Activated T-cell treated with anti-CD3 and anti-CD28 coated beads, Interleukin-2, amount 50 U/mL, for 48 hours (primary cell): ENCODE data around the gene PGC.

Experiments used
- DNase-seq, 2 experiments: peaks; one replicate each; pipeline ENCODE4 v3.0.0-alpha.2; 2020

PGC gene

GRCh38 chr6:41712651-41713103, 34.5 kb downstream of the PGC start:
- no peak for DNase-seq

GRCh38 chr6:41711323-41712038, 35.7 kb downstream of the PGC start:
- DNase-seq, result no peak

DNA sequence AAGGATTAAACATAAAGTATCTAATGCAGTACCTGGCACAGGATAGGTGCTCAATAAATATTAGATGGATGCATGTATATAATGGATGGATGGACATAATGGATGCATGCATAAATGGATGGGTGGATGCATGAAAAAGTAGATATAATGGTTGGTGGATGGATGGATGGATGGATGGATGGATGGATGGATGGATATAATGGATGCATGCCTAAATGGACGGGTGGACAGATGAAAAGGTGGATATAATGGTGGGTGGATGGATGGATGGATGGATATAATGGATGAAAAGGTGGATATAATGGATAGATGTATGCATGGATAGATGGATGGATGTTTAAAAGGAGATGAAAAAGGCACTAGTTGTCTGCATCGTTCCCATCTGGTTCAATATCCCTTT, 37.8 kb downstream of the PGC start:
- no peak for DNase-seq

DNA sequence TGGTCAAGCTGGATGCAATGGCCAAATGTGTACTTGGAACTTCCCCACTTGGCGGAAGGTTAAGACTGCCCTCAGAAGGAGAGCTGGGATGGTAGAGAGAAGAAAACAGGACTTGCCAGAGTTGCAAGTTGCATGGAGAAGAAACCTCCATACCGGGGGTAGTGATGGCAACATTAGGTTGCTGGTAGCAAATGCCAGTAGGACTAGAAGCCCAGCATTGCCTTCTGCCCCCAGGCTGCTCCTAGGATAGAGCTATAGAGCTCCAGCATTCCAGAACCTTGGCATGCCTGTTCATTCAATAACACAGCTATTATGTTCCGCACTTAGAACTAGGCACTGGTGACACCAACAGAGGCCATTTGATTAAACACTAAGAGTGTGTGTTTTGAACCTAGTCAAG, 38.3 kb downstream of the PGC start:
- DNase-seq, result no peak

DNA sequence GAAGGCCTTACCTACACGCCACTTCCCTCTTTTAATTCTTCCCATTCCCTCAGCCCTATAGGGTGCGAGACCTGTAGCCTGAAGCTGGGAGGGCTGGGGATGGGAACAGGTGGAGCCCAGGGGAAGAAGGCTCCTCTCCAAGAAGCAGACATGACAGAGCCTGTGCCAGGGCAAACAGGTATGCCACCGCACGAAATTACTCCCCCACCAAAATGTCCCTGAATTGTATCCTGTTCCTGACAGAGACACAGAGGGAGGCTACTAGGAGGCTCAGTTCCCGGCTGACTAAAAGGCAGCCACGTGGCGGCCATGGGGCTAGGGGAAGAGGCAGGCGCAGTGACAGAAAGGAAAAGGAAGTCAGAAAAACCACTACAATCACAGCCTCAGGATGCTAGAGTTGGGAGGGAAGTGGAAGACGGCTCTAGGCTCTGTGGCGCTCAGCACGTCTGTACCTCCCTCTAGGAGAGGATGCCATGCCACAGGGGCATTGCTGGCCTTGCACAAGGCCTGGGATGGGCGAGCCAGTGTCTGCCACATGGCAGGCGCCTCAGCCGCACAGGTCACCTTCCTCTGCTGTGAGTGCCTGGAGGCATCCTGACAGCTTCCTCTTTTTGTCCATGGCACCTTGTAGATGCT, 39.5 kb downstream of the PGC start:
- peak; percentile 54 to 60 for DNase-seq

GRCh38 chr6:41706876-41707564, 40.2 kb downstream of the PGC start:
- peak; percentile 53 to 54 for DNase-seq

DNA sequence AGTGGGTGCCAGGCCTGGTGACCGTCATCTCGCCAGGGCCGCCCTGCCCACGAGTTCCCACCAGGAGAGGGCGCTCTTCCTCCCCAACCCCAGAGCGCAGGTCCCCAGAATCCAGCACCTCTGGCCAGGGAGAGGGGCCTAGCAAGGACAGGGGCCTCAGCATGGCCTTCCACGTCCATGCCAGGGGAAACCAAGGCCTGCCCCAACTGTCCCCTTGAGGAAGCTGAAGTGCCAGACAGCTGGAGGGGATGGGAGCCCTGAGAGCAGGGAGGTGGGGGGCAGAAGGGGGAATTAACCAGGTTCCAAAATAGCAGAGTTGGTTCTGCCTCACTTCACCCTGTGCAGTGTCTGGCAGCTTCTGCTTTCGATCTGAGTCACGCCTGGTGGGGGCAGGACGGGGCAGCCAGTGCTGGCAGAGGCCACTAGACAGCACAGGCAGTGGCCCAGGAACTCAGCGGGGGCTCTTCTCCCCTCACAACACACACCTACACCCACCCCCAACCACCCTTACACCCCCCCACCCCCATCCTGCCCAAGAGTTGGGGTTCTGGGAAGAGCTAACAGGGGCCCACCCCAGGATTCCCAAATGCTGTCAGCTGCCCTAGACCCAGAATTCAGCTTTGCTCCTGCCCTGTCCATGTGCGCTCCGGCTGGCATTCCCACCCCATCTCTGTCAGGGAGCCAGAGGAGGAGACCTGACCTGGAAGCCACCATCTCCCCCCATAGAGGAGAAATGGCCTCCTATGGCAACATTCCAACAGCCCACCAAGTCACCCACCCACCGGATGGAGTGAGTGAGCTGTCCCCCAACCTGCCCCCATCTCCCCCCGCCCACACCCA, 41.0 kb downstream of the PGC start:
- DNase-seq, result peak; percentile 81 to 85

DNA sequence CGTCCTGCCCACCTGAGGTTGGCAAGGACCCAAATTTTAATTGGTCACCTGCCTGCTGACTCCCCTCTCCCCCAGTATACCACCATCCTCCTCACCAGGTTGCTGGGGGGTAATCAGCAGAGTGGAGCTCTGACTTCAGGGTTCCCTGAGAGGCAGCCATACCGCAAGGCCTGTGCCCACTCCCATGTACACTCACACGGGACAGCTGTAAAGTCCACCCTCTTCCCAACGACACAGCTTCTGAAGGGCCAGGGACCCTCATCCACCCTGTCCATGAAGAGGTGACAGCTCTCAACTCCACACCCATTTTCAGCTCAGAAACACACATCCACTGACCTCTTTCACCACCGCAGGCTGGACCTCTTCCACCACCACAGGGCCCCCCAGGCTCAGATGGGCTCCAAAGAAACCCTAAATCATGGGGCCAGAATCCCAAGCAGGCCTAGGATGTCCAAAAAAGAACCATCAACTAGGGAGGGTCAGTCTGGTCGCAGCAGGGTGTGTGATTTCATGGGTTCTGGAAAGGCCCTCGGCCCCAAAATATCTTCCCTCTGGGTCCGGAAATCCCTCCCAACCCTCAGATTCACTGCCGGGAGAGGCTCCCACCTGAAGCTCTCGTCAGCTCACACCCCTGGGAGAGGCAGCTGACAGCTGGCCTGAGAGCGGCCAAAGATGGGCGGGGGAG, 41.7 kb downstream of the PGC start:
- DNase-seq, result no peak

DNA sequence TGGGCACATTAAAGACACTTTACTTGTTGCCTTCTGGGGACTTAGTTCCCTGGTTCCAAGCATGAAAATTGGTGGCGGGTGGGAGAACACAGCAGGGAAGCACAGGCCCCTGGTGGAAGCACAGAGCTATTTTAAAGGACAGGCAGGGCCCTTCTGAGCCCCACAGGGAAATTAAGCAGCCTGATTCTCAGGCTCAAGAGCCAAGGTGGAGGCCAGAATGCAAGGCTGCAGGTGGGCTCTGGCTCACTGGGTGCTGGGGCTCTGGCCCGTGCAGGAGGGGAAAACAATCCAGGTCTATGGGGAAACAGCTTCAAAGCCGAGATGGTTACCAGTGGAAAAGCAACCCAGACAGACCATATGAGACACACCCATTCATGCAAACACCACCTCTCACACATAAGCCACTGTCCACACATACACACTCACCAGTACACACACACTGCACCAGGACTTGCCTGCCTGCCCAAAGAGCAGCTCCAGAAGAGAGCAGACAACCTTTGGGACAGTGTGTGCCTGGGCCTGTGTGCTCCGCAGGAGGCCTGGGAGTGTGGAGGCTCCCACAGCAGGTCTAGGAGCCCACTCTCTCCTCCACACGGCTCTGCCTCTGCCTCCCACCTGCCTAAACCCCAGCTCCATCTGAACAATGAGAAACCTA, 42.4 kb downstream of the PGC start:
- no peak for DNase-seq

DNA sequence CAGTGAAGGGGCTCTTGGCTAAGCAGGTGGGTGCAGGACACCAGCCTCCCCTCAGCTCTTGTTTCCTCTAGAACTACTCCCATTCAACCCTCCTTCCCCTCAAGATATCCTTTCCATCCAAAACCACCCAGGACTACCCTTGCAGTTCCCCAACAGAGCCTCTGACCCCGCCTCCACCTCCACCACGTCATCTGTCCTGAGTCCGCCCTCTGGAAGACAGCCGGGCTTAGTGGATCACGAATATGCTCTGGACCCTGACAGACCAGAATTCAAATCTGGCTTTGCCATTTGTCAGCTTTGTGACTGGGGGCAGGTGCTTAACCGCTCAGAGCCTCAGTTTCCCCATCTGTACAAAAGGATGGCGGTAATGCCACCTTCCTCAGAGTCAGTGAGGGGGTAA, 43.2 kb downstream of the PGC start:
- no peak for DNase-seq

GRCh38 chr6:41702771-41703494, 44.3 kb downstream of the PGC start:
- DNase-seq, result no peak

DNA sequence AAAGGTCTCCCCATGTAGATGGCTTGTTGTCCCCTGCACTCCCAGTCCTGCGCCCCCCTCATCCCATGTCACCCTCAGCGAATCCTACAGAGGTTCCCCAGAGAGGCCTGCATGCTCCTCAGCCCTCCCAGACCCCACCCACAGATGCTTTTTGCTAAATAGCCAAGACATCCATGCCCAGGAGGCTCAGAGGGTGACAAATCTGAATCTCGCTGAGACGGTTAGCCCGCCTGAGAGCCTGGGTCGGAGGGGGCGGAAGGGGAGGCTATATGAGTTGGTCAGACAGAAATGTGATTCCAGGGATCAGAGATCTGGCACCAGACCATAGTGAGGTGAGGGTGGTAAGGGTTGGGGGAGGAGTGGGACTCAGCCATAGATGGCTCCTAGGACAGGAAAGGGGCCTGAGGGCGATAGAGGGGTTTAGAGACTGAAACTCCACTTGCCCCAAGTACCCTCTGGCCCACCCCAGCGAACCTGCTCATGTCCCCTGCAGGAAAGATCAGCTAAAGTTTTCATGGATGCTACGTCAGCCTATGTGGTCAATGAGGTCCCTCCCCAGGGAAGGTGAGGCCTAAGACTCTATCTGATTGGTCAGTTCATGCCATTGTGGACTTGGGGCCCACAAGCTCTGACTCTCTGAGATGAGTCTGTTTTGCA, 45.0 kb downstream of the PGC start:
- DNase-seq, result no peak

DNA sequence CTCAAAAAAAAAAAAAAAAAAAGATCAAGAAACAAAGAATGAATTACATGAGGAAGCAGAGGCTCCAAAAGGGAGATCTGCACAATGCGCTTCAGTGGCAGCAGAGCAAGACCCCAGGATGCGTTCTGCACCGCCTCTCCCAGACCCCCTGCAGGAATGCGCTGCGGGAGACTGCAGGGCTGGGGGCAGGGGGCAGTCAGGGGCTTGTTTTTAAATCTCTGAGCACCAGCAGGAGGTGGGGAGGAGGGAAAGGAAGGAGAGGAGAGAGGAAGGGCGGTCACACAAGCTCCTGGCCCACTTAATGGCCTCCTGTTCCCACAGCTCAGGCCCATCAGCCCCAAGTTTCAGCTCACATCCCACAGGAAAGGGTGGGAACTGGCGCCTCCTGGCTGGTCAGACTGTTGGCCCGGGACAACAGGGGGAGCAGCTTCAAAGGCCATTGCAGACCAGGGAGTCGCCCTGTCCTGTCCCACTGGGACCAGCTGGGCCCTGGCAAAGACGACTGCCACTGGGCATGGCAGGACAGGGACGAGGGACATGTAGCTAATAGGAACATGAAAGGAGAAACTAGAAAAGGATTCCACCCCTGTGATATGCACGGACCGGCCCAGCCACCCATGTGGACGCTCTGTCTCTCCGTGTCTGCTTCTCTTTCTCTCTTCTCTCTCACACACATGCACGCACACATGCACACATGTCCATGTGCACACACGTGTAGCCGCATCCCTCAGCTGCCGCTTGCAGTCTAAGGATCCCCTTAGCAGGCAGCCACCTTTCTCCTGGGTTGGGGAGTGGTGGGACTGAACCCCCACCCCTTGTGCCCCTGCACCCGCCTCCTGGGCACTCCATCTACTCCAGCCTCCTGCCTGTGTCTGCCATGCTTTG, 46.5 kb downstream of the PGC start:
- DNase-seq, result no peak

DNA sequence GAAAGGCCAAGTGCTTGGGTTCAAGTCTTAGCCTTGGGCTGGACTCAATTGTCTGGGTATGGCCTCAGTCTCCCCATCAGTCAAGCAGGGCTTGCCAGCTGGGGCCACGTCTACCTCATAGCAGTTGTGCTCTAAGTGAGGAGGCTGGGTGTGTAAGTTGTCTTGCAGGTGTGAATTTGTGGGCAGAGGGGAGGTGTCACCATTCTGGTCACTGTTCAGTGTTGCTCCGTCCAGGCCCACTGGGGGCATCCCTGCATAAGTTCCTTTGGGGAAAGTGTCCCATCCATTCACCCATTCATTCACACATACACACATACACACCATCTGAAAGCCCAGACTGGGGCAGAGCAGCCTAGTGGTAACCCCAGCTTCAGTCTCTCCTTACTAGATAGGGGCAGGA, 48.1 kb downstream of the PGC start:
- DNase-seq, result no peak

GRCh38 chr6:41697861-41698781, 49.1 kb downstream of the PGC start:
- DNase-seq, result no peak

DNA sequence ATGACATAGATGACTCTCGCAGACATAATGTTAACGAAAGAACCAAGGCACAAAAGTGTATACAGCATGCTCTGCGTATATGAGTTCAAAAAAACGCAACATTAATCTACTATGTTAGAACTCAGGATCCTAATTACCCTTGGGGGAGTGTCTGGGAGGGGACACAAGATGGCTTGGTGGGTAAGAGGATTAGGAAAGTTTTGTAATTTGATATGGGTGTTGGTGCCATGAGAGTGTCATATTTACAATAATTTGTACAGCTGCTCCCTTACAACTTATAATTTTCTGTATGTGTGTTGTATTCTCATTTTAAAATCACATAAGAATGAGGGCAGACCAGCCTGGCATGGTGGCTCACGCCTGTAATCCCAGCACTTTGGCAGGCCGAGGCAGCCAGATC, 50.4 kb downstream of the PGC start:
- no peak for DNase-seq

GRCh38 chr6:41695825-41696224, 51.4 kb downstream of the PGC start:
- DNase-seq, result no peak

- DNase-seq, result no peak
Observed at GRCh38 chr6:41694815-41695526, 52.2 kb downstream of the PGC start.
